Measurements from ENCODE around the gene PYHIN1.

PYHIN1 gene

GRCh38 chr1:159015440-159015909 is 84.1 kb downstream of the PYHIN1 start:
- DNase-seq, result peak; percentile 91

- DNase-seq, result no peak
Measured at GRCh38 chr1:159023723-159024122, 92.4 kb downstream of the PYHIN1 start.

- no peak for DNase-seq
Measured at GRCh38 chr1:159025043-159025442, 93.7 kb downstream of the PYHIN1 start.

All from OCI-M1 (cell line).